Endodermal cell (in vitro differentiated cells): ENCODE data around the gene DNASE2B. TPM values are rescaled to one million over a fixed set of nuclear protein-coding genes. Genes with fewer than 3 reads are reported as not detected.

Source experiments
- DNase-seq: peaks from one replicate; pipeline ENCODE4 v3.0.0-alpha.2; 2017
- H3K27ac ChIP-seq: 2 replicates; pipeline ENCODE4 v1.5.1; 2013; ENCODE audit warnings: mild to moderate bottlenecking, low read depth, low read length, moderate library complexity
- H3K27me3 ChIP-seq: 2 replicates; pipeline ENCODE4 v1.6.1; 2013; ENCODE audit warnings: mild to moderate bottlenecking, low read length, moderate library complexity; ENCODE audit not compliant: insufficient read depth, control insufficient read depth, poor library complexity, severe bottlenecking
- H3K36me3 ChIP-seq: 2 replicates; pipeline ENCODE4 v1.7.0; 2013; ENCODE audit warnings: mild to moderate bottlenecking, low read length, moderate library complexity; ENCODE audit not compliant: control insufficient read depth, insufficient read depth
- H3K4me1 ChIP-seq: one replicate; pipeline ENCODE4 v1.7.0; 2013; ENCODE audit warnings: low read length; ENCODE audit not compliant: control insufficient read depth, insufficient read depth
- H3K4me3 ChIP-seq: 2 replicates; pipeline ENCODE4 v1.5.1; 2013; ENCODE audit warnings: mild to moderate bottlenecking, low read length, moderate library complexity
- H3K9ac ChIP-seq: 2 replicates; pipeline ENCODE4 v1.6.1; 2013; ENCODE audit warnings: mild to moderate bottlenecking, low read length, moderate library complexity; ENCODE audit not compliant: poor library complexity, severe bottlenecking; ENCODE audit errors: extremely low read depth
- H3K9me3 ChIP-seq: 2 replicates; pipeline ENCODE4 v1.6.1; 2013; ENCODE audit warnings: mild to moderate bottlenecking, low read length, moderate library complexity; ENCODE audit not compliant: control insufficient read depth
- H3K27ac Mint-ChIP-seq: 2 replicates; pipeline ENCODE4 v1.8.0; 2020; ENCODE audit warnings: mixed read lengths
- H3K27me3 Mint-ChIP-seq: 2 replicates; pipeline ENCODE4 v1.8.0; 2021; ENCODE audit warnings: mild to moderate bottlenecking, mixed read lengths; ENCODE audit not compliant: insufficient read depth
- H3K36me3 Mint-ChIP-seq: 2 replicates; pipeline ENCODE4 v1.8.0; 2020; ENCODE audit warnings: low read depth, mixed read lengths
- H3K4me1 Mint-ChIP-seq: 2 replicates; pipeline ENCODE4 v1.8.0; 2020; ENCODE audit warnings: mixed read lengths
- H3K4me3 Mint-ChIP-seq: 2 replicates; pipeline ENCODE4 v1.8.0; 2020; ENCODE audit warnings: mild to moderate bottlenecking, moderate library complexity, mixed read lengths
- H3K9me3 Mint-ChIP-seq: 2 replicates; pipeline ENCODE4 v1.8.0; 2020; ENCODE audit warnings: mild to moderate bottlenecking, mixed read lengths
- WGBS, 2 experiments: methylation state at CpG; one replicate each; pipeline versions ENCODE4 v1.1.5 to v1.1.7; 2013; ENCODE audit warnings: missing lambda C conversion rate in 2 of 2, mixed read lengths in 1 of 2; ENCODE audit not compliant: insufficient coverage in 1 of 2, insufficient read length in 1 of 2; 5-methylcytosine and 5-hydroxymethylcytosine counted together
- total RNA-seq, 2 donors: library from RNA; stranded (reverse); fragmentation: NEBNext Ultra II Directional in 1 of 2; extraction: Animal tissue kit (Norgen Biotek cat#: 25700) in 1 of 2; gene quantifications; 2 replicates in 1 of 2; 3 replicates in 1 of 2; pipeline ENCODE4 v1.2.1, GENCODE V29; 2021
- TF ChIP-seq, protein P1 (sequence below): fragments of 200-600 bp; sonication (generic); conservative IDR thresholded peaks from 2 replicates; pipeline ENCODE4 v1.5.0; 2021; ENCODE audit warnings: antibody characterized with exemption, mild to moderate bottlenecking

DNASE2B gene
- total RNA-seq, 2 donors from 2014 or later, result not detected

DNA sequence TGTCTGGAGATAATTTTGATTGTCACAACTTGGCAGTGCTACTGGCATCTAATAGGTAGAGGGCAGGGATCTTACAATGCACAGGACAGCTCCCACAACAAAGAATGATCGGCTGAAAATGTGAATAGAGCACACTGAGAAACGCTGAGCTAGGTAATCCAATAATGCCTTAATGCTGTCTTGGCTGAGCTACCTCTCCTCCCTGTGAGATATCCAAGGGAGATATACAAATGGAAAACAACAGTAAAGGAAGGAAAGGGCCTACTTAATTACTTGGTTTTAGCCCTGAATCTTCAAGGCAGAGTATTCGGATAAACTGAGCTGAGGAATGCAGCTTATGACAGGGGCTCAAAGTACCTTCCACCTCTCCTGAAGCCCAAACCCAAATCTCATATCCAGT is 2.9 kb downstream of the DNASE2B start:
- Histone ChIP-seq H3K4me3 (no peak overlapping the region), H3K9ac (no peak overlapping the region), H3K36me3 (no peaks in the 10 kb centered on the region), H3K27me3 (peaks cover 10% of the 10 kb centered on the region), H3K4me1 (no peaks in the 10 kb centered on the region), H3K27ac (no peak overlapping the region), H3K9me3 (no peaks in the 10 kb centered on the region)
- H3K27ac Mint-ChIP-seq, result no peak overlapping the region
- H3K36me3 Mint-ChIP-seq, result no peaks in the 10 kb centered on the region
- H3K4me3 Mint-ChIP-seq, result no peak overlapping the region
- H3K4me1 Mint-ChIP-seq, result peaks cover 11% of the 10 kb centered on the region
- WGBS, 2 experiments, result 59 to 75% methylated on average over 2 to 3 of the region's 3 CpGs
- no peaks in the 10 kb centered on the region for H3K9me3 Mint-ChIP-seq
- TF ChIP-seq, protein P1, sequence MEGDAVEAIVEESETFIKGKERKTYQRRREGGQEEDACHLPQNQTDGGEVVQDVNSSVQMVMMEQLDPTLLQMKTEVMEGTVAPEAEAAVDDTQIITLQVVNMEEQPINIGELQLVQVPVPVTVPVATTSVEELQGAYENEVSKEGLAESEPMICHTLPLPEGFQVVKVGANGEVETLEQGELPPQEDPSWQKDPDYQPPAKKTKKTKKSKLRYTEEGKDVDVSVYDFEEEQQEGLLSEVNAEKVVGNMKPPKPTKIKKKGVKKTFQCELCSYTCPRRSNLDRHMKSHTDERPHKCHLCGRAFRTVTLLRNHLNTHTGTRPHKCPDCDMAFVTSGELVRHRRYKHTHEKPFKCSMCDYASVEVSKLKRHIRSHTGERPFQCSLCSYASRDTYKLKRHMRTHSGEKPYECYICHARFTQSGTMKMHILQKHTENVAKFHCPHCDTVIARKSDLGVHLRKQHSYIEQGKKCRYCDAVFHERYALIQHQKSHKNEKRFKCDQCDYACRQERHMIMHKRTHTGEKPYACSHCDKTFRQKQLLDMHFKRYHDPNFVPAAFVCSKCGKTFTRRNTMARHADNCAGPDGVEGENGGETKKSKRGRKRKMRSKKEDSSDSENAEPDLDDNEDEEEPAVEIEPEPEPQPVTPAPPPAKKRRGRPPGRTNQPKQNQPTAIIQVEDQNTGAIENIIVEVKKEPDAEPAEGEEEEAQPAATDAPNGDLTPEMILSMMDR, result no peak
- peaks cover 15% of the 10 kb centered on the region for H3K27me3 Mint-ChIP-seq
- no peak for DNase-seq

- H3K36me3 Mint-ChIP-seq, result no peaks in the 10 kb centered on the region
- no peak overlapping the region for H3K27ac Mint-ChIP-seq
- Histone ChIP-seq H3K9ac (no peak overlapping the region), H3K4me1 (no peaks in the 10 kb centered on the region), H3K4me3 (no peak overlapping the region), H3K27me3 (peaks cover 10% of the 10 kb centered on the region), H3K36me3 (no peaks in the 10 kb centered on the region), H3K9me3 (no peaks in the 10 kb centered on the region), H3K27ac (no peak overlapping the region)
- TF ChIP-seq, protein P1, result no peak
- peaks cover 11% of the 10 kb centered on the region for H3K4me1 Mint-ChIP-seq
- no peak for DNase-seq
- H3K9me3 Mint-ChIP-seq, result no peaks in the 10 kb centered on the region
- no peak overlapping the region for H3K4me3 Mint-ChIP-seq
- H3K27me3 Mint-ChIP-seq, result peaks cover 15% of the 10 kb centered on the region
These were observed 3.8 kb downstream of the DNASE2B start for GRCh38 chr1:84402060-84402459.

GRCh38 chr1:84402501-84402900 is 4.2 kb downstream of the DNASE2B start:
- peaks cover 10% of the 10 kb centered on the region for H3K27me3 ChIP-seq
- H3K4me1 ChIP-seq, result no peaks in the 10 kb centered on the region
- H3K9ac ChIP-seq, result no peak overlapping the region
- no peaks in the 10 kb centered on the region for H3K9me3 ChIP-seq
- H3K27ac Mint-ChIP-seq, result no peak overlapping the region
- H3K27me3 Mint-ChIP-seq, result peaks cover 15% of the 10 kb centered on the region
- peaks cover 11% of the 10 kb centered on the region for H3K4me1 Mint-ChIP-seq
- TF ChIP-seq, protein P1, result no peak
- no peak for DNase-seq
- no peak overlapping the region for H3K27ac ChIP-seq
- no peak overlapping the region for H3K4me3 Mint-ChIP-seq
- no peaks in the 10 kb centered on the region for H3K36me3 ChIP-seq
- no peak overlapping the region for H3K4me3 ChIP-seq
- H3K36me3 Mint-ChIP-seq, result no peaks in the 10 kb centered on the region
- no peaks in the 10 kb centered on the region for H3K9me3 Mint-ChIP-seq
